K562 (cell line): ENCODE measurements around the gene REC8.

ENCODE experiments used
- BRD4 ChIP-seq: fragments of 200-600 bp; sonication (generic); IDR thresholded peaks from 2 replicates; pipeline ENCODE4 v1.6.1; 2017; ENCODE audit warnings: inconsistent platforms
- HMGN3 ChIP-seq: IDR thresholded peaks from 2 replicates; pipeline ENCODE4 v1.6.1; 2011; ENCODE audit warnings: borderline replicate concordance, low read depth, mild to moderate bottlenecking, mixed read lengths, low read length; ENCODE audit not compliant: insufficient read length; ENCODE audit errors: extremely low read depth
- KAT8 ChIP-seq: fragments of 450-650 bp; IDR thresholded peaks from 2 replicates; pipeline ENCODE4 v1.6.1; 2016; ENCODE audit warnings: low read depth, mild to moderate bottlenecking
- POLR2A ChIP-seq: fragments of 450-650 bp; conservative IDR thresholded peaks from 2 replicates; pipeline ENCODE4 v1.6.1; 2016
- SRSF9 ChIP-seq: fragments of 200-400 bp; formaldehyde crosslinking; IDR thresholded peaks from 2 replicates; pipeline ENCODE4 v1.6.1; 2017; ENCODE audit warnings: low read depth, low read length, borderline replicate concordance
- TRIM24 ChIP-seq, 2 experiments: fragments of 450-650 bp; IDR thresholded peaks; 2 replicates each; pipeline ENCODE4 v1.6.1; 2016
- TF ChIP-seq, protein P1 (sequence below): sonication (generic); formaldehyde crosslinking; IDR thresholded peaks from 2 replicates; pipeline ENCODE4 v1.9.0; 2022; ENCODE audit warnings: mild to moderate bottlenecking, missing genetic modification reagents

- TF ChIP-seq SRSF9 (no peak), HMGN3 (no peak), BRD4 (no peak), POLR2A (no peak), KAT8 (no peak), TRIM24 (IDR thresholded peaks at IDR 0.05) (no peak)
- TF ChIP-seq, protein P1, sequence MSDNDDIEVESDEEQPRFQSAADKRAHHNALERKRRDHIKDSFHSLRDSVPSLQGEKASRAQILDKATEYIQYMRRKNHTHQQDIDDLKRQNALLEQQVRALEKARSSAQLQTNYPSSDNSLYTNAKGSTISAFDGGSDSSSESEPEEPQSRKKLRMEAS (CRISPR knock-in tag): no peak
Measured at GRCh38 chr14:24187539-24187915, 15.6 kb downstream of the REC8 start.
